ENCODE measurements around the gene GAL3ST2. TPM values are rescaled to one million over a fixed set of nuclear protein-coding genes. Genes with fewer than 3 reads are reported as not detected.

GAL3ST2 gene
- total and polyA plus RNA-seq, 2 of the 8 experiments (the other 6 are each of a cell fraction or from before 2014, with no cell fraction given), result not detected

DNA sequence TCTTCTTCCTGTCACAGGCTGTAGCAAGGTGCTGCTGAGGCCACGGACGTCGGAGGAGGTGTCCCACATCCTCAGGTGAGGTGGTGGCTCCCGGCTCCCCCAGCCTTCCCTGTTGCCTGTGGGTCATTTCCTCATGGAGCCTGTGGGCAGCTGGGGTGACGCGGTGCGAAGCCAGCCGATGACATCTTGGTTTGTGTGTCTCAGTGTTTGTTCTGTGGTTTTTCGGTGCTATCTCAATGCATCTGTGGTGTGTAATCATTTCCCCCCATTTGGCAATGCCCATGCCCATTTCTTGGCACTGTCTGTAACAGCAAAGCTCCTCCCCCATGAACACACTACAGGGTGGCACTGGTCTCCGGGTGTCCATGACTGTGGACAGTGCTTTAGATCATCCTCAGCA is 35.6 kb upstream of the GAL3ST2 start (continued):
- TF ChIP-seq SAP30 (IDR thresholded peaks at IDR 0.05; ENCODE audit: insufficient read depth, insufficient replicate concordance, low read length) (no peak), KDM5A (IDR thresholded peaks at IDR 0.05; ENCODE audit: low read length) (no peak), CBX8 (IDR thresholded peaks at IDR 0.05; ENCODE audit: borderline replicate concordance, low read depth, low read length) (no peak), FOSL1 (IDR thresholded peaks at IDR 0.05; ENCODE audit: insufficient read depth, low read depth, low read length) (no peak), KDM1A (IDR thresholded peaks at IDR 0.05; ENCODE audit: borderline replicate concordance, low read length) (no peak)

All from H1 (cell line).